Measurements from ENCODE around the gene CCL26. TPM values are rescaled to one million over a fixed set of nuclear protein-coding genes. Genes with fewer than 3 reads are reported as not detected.

CCL26 gene
- total and polyA plus RNA-seq, 2 experiments from 2014 or later, result 3.0 to 18.4 TPM

- Mint-ChIP-seq H3K4me3 (no peak overlapping the region), H3K27me3 (ENCODE audit: insufficient read depth, low read depth, poor library complexity) (peaks cover 5% of the 10 kb centered on the region)
- DNase-seq (ENCODE audit: low spot score), result peak; percentile 66
Observed at GRCh38 chr7:75756991-75757676, 14.9 kb downstream of the CCL26 start.

More at GRCh38 chr7:75756991-75757676, 14.9 kb downstream of the CCL26 start:
- 0 out of 3 replicates have a peak, but pooled peaks cover 2% of the 10 kb centered on the region for H3K4me1 Mint-ChIP-seq
- Histone ChIP-seq H3F3A (replicated peaks; ENCODE audit: low read depth) (no peaks in the 10 kb centered on the region), H3K4me1 (ENCODE audit: insufficient read depth) (no peaks in the 10 kb centered on the region), H4K20me1 (replicated peaks; ENCODE audit: insufficient read depth) (no peaks in the 10 kb centered on the region), H3K27me3 (ENCODE audit: insufficient read depth) (no peaks in the 10 kb centered on the region), H3K79me2 (replicated peaks; ENCODE audit: insufficient read depth) (no peaks in the 10 kb centered on the region), H3K36me3 (ENCODE audit: insufficient read depth) (no peaks in the 10 kb centered on the region), H3K4me3 (no peak overlapping the region), H2AFZ (no peak overlapping the region), H3K9me2 (ENCODE audit: insufficient read depth) (no peaks in the 10 kb centered on the region), H3K27ac (ENCODE audit: low read depth) (no peak overlapping the region), H3K4me2 (no peak overlapping the region)
- ATAC-seq, result peak; percentile 87
- no peaks in the 10 kb centered on the region for H3K36me3 Mint-ChIP-seq (ENCODE audit: low read depth)
- TF ChIP-seq CTCF (conservative IDR thresholded peaks at IDR 0.05; ENCODE audit: low read depth in 2 of 2) (peak; percentile 73 to 78), REST (IDR thresholded peaks at IDR 0.05; ENCODE audit: unreplicated experiment) (no peak)
- H3K27ac Mint-ChIP-seq, result no peak overlapping the region
- H3K9me3 Mint-ChIP-seq, result peaks cover 2% of the 10 kb centered on the region; the same call in 2 of the 3 replicates

All from GM23338 (cell line).